ENCODE results near the gene KCNJ8. TPM values are rescaled to one million over a fixed set of nuclear protein-coding genes. Genes with fewer than 3 reads are reported as not detected.
A peak's percentile ranks its signal among the peaks of the same experiment; 100 is the strongest.
"Not testable (repeated sequence)": the region's sequence is repeated elsewhere in the genome, so short reads cannot be mapped to it uniquely, and the experiment has no call there.

KCNJ8 gene
- total RNA-seq, 1 experiment from 2014 or later: not detected

DNA sequence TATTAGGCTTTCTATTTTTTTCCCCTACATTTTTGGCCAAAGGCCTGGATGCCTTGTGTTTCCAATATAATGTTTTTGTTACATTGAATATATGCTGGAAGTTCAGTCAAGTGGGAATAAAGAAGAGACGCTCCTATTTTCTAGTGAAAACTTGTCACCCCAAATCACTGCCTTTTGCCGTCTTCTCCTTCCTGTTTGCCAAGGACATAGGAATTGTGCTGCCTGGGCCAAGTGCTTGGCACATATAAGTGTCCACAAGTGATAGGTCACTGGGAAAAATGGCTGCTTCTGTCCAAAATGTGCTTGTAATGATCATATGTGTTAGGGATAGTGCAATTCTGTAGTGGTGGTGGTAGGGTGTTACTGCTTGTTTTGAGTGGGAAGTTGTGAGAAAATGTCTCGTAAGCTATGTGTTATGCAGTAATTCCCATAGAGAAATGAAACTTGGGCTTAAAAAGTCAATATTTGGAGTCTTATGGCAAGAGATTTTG lies 11.6 kb upstream of the KCNJ8 start:
- no peak for DNase-seq (ENCODE audit: low spot score)

DNA sequence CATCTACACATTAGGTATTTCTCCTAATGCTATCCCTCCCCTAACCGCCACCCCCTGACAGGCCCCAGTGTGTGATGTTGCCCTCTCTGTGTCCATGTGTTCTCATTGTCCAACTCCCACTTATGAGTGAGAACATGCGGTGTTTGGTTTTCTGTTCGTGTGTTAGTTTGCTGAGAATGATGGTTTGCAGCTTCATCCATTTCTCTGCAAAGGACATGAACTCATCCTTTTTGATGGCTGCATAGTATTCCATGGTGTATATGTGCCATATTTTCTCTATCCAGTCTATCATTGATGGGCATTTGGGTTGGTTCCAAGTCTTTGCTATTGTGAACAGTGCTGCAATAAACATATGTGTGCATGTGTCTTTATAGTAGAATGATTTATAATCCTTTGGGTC lies 8.2 kb upstream of the KCNJ8 start:
- not testable (repeated sequence) for DNase-seq (ENCODE audit: low spot score)

DNA sequence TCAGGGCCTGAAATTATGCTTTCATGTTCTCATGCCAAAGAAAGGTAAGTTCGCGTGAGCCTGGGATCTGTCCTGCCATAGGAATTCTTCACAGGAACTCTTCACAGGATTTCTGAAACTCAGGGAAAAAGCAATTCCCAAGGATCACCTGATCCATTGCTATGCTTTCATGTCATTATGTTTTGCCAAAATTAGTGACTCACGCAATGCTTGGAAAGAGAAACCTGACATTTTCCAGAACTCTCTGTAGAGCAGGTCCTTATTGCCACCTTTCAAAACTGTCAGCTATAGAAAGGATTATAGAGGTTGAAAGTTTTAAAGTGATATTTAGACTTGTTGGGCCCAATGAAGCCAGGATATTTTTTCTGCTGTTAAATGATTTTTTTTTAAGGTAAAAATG lies 6.3 kb upstream of the KCNJ8 start:
- DNase-seq (ENCODE audit: low spot score): no peak

DNA sequence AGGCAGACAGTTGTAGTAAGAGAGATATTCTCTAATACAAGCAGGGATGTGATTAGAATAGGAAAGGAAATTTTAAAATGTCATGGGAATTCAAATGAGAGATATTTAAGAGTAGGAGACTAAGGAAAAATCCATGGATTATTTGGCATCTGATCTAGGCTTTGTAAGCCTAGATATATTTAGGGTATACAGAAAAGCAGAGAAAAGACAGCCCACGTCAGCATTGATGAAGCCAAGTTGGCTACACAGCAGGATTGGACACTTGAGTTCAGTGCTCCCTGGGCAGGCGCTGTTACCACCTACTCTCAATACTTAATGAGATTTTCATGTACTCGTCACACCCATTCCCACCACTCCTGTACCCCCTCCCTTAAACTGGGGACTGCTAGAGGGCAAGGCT lies 1.7 kb upstream of the KCNJ8 start:
- no peak for DNase-seq (ENCODE audit: low spot score)

DNA sequence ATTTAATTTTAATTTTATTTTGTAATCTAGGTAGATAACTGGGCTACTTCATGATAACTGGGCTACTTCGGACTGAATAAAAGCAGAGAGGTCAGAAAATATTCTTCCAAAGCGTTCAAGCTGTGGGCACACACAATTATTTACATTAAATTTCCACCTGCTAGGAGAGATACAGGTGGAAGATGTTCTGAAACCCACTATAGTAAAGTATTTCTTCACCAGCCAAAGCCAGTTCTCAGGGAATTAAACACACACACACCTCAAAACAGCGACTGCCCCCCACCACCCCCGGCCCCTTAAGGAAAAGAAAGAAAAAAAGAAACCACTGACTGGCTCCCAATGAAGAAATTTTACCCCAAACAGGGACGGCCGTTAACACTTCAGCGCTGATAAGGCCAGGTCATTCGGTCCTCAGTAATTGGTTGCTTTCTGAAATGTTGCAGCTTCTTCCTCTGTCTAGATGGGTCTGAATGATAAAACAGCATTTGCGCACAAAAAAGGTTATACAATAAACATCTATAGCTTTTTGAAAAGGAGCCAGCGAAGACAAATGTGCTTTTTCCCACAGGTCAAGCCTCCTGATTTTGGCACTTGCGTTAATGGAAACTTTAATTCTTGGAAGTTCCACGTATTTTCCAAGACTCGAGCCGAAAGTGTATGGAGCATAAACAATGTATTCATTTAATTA lies 771 bp upstream of the KCNJ8 start:
- no peak for DNase-seq (ENCODE audit: low spot score)

DNA sequence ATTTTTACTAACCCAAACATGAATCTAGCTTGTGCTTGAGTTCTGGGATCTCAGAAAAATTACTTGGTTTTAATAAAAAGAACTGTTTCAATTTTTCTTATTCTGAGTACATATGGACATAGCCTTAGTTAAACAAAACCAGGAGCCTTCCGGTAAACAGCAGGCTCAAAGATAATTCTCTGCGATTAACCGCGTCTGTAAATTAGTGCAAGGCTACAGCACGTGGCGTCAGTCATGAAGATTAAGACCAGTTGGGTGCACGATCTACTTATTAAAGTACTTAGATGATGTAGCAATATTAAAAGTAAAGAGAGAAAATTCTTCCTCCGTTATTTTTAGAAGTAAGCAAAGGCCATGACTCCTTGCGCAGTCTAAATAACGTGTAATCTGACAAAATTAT lies 700 bp downstream of the KCNJ8 start:
- no peak for DNase-seq (ENCODE audit: low spot score)

DNA sequence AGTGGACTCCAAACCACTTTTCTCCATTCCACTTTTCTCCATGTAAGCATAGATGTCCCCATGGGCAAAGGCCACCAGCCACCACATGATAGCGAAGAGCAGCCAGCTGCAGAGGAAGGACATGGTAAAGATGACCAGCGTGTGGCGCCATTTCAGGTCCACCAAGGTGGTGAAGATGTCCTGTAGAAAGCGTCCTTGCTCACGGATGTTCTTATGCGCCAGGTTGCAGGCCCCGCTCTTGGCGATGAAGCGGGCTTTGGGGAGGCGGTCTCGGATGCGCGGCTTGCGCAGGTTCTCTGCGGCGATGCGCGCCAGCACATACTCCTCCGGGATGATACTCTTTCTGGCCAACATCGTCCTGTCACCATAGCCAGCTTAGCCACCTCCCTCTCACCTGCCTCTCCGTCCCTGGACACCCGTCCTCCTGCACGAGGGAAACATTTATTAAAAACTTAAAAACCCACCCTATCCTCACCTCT lies 1.2 kb downstream of the KCNJ8 start:
- no peak for DNase-seq (ENCODE audit: low spot score)

DNA sequence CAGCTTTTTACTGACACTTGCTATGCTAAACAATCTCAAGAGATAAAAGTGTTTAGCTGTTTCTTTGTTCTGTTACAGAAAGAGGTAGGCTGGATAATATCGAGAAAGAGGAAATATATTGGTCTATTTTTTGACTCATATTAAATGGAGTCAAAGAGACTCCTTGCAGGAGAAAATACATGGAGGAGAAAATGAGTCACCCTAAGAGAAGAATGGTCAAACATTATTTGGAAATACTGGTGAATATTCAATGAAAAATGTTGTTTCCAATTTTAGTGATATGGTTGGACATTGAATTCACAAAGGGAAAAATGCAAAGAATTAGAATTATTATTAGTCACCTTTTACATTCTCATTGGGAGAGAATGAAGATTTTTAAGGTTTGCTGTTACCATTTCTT lies 3.2 kb downstream of the KCNJ8 start:
- DNase-seq (ENCODE audit: low spot score): no peak

DNA sequence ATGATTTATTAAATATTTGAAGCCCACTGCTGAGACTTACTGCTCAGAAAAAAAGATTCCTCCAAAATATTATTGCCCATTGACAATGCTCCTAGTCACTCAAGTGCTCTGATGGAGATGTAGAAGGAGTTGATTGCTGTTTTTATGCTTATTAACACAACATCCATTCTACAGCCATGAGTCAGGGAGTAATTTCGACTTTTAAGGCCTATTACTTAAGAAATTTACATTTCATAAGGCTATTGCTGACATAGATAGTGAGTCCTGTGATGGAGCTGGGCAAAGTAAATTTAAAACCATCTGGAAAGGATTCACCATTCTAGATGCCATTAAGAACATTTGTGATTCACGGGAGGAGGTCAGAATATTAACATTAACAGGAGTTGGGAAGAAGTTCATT lies 5.2 kb downstream of the KCNJ8 start:
- DNase-seq (ENCODE audit: low spot score): no peak

DNA sequence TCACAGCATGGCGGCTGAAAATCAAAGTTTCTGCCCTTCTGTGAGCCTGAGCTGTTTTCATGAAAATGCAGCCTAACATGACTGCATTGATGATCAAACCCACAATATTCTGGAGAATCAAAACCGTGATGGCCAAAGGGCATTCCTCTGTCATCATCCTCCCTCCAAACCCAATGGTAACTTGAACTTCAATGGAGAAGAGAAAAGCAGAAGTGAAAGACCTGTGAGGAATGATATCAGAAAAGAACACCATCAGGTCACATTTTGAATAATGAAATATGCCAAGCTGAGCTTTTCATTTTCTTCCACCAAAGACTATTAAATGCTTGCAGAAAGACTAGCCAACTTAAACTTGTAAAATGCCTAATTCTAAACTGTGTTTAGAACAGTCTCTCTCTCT lies 8.1 kb downstream of the KCNJ8 start:
- no peak for DNase-seq (ENCODE audit: low spot score)

DNA sequence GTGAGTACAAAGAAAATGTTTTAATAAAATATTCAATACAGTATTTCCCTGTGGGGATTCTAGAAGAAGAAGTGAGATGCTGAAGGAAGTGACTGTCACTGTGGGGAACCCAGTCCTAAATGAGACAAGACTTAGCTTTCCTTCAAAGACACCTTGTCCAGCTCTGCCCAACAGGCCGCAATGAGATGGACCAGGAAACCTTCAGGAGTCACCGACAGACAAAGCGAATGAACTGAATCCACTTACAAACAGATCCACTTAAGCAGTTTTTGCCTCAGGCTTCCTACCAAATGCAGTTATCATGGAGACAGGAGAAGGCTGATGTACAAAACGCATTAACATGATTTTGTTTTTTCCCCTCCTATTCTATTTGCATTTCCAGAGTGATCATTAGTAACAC lies 9.6 kb downstream of the KCNJ8 start:
- no peak for DNase-seq (ENCODE audit: low spot score)

DNA sequence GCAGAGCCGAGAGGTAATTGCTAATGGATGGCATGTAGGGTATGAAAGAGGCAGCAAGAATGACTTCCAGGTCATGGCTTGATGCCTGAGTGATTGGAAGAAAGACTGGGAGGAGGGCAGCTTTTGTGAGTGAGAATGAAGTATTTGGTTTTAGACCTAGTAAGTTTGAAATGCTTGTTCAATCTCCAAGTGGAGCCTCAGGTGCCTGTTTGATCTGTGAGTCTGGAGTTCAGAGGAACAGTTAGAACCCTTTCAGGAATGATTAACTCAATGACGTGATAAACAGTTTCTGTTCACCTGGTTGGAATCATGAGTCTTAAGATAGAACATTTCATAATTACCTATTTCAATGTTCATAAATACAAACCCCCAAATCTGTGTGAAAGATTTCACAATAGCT lies 10.4 kb downstream of the KCNJ8 start:
- no peak for DNase-seq (ENCODE audit: low spot score)

DNA sequence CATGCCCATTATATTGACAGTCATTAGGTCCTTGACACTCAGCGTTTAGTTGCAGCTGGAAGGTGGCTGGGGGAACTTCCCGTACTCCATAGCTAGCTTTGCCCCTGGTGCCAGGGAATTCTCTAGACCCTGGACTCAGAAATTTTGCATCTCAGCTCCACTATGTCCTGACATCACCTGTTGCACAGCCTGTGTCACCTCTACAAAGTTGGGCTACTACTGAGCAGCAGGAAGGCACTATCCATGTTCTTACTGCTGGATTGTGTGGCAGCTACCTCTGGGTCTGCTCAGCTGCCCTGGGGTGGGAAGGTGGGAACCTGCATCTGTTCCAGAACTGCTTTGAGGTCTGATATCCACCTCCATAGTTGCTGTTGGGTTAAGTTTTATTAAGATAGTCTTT lies 11.0 kb downstream of the KCNJ8 start:
- DNase-seq (ENCODE audit: low spot score): no peak

DNA sequence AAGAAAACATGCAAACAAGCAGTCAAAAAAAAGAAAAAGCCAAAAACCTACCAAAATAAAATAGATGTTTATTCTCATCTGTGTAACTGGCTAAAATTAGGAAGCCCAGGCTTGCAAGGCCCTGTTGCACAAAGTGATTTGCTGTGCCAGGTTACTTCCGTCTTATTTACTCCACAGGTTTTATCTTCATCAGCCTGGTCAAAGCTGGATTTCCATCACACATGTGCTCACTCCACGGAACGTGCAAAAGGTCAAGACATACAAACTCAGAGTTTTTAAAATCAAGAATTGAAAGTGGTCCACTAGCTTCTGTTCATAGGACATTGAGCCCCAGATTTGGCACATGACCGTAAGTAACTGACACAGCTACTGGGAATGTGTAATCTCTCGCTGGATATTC lies 14.8 kb downstream of the KCNJ8 start:
- no peak for DNase-seq (ENCODE audit: low spot score)

DNA sequence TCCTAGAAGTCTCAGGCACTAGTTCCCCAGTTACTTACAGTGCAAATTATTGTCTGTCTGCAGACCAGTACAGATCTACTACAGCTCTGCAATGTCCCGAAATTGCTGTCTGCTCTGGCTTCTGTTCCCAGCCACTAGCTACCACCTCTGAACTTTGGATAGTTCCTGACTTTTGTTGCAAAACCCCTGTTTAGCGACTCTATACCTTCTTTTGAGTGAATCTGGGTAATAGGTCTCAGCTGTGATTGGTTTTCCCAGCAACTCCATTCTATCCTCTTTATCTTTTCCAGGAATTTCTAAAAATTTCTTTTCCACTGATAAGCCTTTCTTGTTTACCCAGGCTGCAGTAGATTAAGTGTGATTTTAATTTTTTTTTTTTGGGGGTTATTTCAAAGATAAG lies 16.8 kb downstream of the KCNJ8 start:
- DNase-seq (ENCODE audit: low spot score): no peak

DNA sequence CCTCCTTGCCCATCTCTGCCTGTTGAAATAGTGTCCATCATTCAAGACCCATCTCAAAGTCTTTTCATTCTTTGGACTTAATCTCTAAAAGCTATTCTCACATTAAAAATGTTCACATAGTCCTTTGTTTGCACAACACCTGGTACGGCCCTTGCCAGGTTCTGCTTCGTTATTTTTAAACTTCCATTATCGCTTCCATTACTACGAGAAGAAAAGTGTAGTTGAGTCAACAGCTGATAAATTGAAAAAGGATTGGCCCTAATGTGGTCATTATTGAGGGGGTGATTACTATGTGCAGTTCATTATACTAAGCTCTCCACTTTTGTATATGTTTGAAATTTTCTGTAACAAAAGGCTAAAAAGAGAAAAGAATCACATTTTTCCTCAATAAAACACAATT lies 17.8 kb downstream of the KCNJ8 start:
- no peak for DNase-seq (ENCODE audit: low spot score)

DNA sequence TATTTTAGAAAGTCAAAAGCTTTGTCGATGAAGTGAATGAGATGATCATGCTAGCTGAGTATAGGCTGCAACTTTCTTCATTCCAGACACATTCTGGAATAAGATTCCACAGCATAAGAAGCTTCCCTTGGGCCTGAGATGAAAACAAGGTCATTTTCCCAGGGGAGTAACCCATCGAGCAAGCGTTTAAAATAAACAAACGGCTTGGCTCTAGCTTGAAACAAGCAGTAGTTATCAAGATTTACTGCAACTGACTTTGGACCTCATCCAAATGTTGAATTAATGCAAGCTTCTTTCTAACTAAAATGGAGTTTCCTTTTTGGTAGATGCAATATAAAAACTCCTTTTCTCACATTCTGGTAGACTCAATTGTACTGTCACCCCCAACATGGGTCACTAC lies 23.0 kb downstream of the KCNJ8 start:
- DNase-seq (ENCODE audit: low spot score): peak; percentile 26

DNA sequence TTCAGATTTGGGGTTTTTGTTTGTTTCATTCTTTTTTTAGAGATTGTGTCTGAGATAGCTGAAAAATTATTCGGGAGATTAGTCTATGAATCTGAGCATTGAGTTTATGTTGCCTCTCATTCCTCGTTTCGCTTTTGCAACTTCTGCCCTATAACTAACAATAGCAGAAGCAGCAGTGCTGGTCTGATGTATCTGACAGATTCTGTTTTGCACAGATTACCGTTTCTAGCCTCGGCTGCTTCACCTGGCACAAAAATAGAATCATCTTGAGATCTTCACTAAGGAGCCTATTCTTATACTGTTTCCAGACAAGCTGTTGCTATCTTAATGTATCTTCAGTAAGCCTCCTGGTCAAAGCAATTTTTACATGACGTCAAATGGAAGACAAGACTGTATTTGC lies 29.2 kb downstream of the KCNJ8 start:
- no peak for DNase-seq (ENCODE audit: low spot score)

DNA sequence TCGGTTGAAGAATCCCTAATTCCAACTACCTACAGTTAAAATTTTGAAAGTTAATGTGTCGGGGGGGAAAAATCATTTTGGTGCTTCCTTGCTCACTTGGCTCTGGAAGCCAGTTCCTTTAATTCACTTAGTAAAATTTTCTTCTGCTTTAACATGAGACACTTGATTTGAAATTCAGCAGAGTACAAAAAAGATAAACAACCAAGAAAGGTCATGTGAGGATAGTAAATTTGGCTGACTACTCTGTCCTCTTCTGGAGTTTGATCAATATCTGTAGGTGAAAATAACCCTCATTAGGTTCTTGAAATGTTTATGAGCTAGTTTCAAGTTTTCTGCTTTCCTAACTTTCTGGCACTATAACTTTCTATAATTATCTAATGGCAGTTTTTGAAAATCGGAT lies 43.4 kb downstream of the KCNJ8 start:
- DNase-seq (ENCODE audit: low spot score): no peak

DNA sequence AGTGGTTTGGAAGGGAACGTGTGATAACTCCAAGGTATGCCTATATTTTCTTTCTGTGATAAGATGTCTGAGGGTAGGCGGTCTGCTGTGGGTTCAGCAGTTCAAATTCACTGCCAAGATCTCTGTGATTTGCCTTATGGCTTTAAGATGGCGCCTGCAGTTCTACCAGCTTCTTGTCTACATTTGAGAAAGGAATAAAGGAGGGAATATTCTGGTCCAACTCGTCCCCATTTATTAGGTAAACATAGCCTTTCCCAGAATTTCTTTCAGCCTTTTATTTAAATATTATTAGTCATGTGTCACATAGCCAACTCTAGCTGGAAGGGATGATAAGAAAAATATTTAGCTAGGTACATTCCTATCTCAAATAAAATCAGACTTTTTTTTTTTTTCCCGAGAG lies 48.8 kb downstream of the KCNJ8 start:
- no peak for DNase-seq (ENCODE audit: low spot score)

DNA sequence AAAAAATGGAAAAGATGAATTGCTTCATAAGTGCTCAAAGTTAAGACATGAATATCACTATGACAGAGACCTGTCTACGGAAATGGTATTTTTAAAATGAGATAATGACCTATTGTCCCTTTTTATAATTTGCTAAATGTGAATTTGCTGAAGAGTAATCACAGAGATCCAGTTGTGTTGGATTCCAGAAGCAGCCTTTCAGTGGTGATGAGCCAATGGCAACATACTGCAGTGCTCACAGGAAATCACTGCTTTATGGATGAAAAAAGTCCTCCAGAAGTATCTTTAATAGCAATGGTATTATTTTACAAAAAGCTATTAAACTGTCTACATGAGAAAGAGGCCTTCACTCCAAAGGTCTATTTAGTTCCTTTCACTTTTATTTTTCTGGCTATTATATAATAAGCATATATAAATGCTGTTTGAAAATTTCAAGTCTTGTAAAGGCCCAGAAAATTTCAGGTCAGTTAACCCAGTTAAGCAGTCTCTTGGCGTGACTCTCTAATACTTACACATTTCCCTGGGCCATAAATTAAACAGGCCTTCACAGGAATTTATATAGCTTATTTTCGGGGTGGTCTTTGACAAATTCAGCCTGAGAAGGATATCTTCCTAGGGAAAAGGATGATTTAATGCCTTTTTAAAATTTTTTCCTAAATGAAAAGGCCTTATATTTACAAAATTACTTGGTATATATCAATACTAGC lies 55.4 kb downstream of the KCNJ8 start:
- no peak for DNase-seq (ENCODE audit: low spot score)

DNA sequence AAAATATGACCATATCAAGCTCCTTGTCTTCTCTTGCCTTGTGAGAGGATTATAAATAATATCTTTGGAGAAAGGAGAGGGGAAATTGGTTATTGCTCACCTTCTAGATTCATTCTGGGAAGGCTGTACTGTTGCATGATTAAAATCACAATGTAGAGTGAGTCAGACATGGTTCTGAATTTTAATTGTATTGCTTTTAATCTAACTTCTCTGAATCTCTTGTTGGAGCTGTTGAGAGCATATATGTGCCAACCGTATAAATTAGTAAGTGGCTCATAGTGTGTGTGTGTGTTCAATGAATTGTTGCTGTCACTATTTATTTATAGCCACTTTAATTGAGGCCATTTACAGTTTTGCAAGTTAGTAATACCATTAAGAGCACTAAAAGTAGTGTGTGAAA lies 56.1 kb downstream of the KCNJ8 start:
- no peak for DNase-seq (ENCODE audit: low spot score)

DNA sequence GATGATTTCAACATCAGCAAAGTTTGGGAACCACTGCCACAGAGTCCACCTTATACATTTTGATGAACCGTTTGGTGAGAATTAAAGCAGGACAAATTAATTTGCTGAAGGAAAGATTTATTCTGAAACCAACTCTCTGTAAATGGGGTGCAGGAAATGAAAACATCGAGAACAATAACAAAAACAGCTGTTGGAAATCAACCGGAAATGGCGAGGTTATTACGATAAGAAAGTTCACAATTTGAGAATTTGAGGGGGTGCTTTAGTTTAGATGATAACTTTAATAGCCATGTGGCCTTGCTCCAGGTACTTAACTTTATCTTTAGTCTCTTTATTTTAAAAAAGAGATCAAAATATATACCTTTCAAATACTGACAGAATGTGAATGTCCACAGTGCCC lies 56.7 kb downstream of the KCNJ8 start:
- DNase-seq (ENCODE audit: low spot score): no peak

DNA sequence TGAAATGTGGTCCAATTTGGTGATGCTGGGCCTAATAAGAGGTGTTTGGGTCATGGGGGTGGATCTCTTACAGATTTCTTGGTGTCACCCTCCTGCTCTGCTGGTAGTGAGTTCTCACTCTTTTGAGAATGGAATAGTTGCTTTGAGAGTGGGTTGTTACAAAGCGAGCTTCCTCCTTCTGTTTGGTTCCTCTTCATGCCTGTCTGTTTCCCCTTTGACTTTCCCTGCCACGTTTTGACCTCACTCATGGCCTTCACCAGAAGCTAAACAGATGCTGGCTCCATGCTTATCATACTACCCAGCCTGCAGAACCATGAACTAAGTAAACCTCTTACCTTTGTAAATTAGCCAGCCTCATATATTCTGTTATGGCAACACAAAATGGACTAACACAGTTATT lies 59.1 kb downstream of the KCNJ8 start:
- DNase-seq (ENCODE audit: low spot score): no peak

All from A172 (cell line).